IPS-NIHi7 (cell line): Measurements from ENCODE around the gene MGAT2.
"Not testable (repeated sequence)": the region's sequence is repeated elsewhere in the genome, so short reads cannot be mapped to it uniquely, and the experiment has no call there.

Source experiments
- DNase-seq: peaks from one replicate; pipeline ENCODE4 v3.0.0; 2012; ENCODE audit warnings: mixed read lengths; ENCODE audit errors: extremely low spot score

Gene MGAT2

GRCh38 chr14:49654511-49654910 is 33.9 kb downstream of the MGAT2 start:
- DNase-seq, result no peak

DNA sequence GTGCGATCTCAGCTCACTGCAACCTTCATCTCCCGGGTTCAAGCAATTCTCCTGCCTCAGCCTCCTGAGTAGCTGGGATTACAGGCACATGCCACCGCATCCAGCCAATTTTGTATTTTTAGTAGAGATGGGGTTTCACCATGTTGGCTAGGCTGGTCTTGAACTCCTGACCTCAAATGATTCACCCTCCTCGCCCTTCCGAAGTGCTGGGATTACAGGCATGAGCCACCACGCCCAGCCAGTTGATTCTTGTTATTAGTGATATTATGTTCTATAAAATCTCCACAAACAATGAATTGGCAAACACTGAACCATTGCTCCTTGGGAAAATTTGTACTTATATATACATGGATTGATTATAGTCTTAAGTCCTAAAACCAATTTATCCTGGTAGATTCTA is 36.9 kb downstream of the MGAT2 start:
- DNase-seq, result not testable (repeated sequence)

DNA sequence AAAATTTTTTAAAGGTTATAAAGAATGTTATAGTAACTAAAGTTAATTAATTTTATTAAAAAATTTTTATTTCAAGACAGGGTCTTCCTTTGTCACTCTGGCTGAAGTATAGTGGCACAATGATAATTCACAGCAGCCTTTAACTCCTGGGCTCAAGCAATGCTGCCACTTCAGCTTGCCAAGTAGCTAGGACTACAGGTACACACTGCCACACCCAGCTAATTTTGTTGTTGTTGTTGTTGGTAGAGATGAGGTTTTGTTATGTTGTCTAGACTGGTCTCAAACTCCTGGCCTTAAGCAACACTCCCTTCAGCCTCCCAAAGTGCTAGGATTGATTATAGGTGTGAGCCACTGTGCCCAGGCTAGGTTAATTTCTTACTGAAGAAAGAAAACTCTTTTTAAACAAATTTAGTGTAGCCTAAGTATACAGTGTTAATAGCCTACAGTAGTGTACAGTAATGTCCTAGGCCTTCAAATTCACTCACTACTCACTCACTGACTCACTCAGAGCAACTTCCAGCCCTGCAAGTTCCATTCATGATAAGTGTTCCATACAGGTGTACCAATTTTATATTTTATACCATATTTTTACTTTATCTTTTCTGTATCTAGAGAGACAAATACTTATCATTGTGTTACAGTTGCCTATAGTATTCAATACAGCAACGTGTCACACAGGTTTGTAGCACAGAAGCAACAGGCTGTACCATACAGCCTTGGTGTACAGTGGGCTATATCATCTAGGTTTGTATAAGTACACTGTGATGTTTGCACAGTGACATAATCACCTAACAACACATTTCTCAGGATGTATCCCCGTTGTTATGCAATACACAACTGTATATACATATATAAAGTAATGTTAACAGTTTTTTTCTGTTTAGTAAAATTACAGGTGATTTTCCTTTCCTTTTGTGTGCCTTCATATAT is 39.2 kb downstream of the MGAT2 start:
- no peak for DNase-seq

- DNase-seq, result no peak
These were observed 49.9 kb downstream of the MGAT2 start for GRCh38 chr14:49670475-49670874.
